GM21529 (cell line): Measurements from ENCODE around the gene CYLD.

Experiments used
- ATAC-seq: cut with Tn5 transposase; IDR thresholded peaks from one replicate; pipeline ENCODE4 v1.9.1; 2021; ENCODE audit not compliant: unreplicated experiment

CYLD gene

DNA sequence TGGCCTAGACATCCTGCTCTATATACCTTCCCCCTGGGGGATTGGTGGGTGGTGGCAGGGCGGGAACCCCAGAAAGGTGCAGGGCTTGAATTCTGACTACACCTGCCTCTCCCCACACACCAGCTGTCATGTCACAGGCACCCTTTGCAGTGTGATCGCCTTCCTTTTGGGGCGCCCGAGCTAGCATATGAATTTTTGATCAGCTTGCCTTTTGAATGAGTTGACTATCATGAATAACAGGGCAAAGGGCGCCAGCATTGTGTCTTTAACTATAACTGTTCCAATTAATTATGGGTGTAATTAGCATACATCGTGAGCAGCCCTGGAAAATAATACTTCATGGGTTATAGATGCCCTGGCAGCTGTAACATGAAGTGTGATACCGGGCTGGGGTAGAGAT lies 72.7 kb downstream of the CYLD start:
- ATAC-seq: no peak

DNA sequence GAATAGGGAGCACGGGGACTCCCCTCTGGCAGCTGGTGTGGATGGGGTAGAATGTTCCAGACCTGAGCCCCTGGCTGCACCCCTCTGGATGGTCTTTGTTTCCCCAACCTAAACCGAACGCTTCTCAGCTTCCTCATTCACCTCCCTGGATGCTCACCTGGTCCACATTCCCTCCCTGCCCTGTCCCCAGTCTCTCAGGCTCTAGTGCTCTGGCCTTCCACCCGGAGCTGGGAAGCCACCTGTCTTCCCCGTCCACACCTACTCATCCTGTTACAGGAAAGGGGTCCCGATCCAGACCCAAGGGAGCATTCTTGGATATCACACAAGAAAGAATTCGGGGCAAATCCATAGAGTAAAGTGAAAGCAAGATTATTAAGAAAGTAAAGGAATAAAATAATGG lies 73.5 kb downstream of the CYLD start:
- ATAC-seq: no peak

DNA sequence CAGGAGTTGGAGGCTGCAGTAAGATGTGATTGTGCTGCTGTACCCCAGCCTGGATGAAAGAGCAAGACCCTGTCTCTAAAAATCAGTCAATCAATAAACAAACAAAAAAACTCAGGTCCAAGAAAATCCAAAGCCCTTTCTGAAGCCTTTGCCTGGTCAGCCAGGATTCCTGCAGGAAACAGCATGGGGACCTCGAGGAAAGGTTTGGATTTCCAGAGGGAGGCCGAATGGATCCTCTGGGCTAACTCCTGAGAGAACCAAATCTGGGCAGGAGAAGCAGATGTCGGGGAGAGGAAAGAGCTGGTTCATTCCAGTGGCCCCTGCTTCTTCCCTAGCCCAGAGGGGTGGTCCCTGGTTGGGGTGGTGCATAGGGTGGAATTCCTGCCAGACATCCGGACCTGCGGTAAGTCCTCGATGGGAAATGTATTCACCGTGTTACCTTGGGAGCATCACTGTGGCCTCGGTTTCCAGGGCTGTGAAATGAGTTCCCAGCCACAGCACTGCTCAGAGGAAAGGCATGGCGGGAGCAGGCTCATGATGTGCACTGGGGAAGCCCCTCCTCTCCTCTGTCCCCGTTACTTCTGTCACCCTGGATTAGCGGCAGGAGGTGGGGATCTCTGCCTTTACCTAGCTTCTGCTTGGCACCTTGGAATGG lies 75.1 kb downstream of the CYLD start:
- no peak for ATAC-seq

DNA sequence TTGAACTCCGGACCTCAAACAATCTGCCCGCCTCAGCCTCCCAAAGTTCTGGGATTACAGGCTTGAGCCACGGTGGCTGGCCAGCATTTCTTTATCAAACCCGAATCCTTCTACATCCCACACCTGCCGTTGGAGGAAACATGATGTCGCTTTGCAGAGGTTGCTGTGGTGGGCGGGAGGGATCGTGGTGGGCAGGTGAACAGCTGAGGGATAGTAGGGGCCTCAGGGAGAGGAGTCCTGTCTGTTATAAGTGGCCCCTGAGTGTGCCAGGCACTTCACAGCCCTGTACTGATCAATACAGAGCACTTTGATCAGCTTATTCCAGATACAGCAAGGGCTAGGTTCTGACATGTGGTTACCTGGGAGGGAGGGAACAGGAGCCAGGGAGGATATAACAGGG lies 76.5 kb downstream of the CYLD start:
- ATAC-seq: no peak

- ATAC-seq: no peak
These were observed 77.8 kb downstream of the CYLD start for GRCh38 chr16:50819706-50820105.

DNA sequence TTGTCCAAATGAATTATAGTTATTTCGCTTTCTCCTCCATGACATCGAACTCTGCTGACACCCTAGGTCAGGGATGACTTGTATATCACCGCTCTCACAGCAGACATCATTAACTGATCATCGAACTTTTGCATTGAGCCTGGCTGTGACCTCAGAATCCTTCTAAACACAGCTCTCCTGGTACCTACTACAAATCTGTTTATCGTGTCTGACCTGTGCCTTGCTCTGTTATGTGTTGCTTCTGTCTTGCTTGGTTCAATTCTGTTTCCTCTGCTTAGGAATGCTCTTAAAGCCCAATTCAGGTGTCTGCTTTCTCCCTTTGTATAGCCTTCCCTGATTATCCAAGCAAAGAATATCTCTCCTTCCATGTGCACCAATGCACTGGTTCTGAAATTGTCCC lies 78.3 kb downstream of the CYLD start:
- ATAC-seq: no peak

DNA sequence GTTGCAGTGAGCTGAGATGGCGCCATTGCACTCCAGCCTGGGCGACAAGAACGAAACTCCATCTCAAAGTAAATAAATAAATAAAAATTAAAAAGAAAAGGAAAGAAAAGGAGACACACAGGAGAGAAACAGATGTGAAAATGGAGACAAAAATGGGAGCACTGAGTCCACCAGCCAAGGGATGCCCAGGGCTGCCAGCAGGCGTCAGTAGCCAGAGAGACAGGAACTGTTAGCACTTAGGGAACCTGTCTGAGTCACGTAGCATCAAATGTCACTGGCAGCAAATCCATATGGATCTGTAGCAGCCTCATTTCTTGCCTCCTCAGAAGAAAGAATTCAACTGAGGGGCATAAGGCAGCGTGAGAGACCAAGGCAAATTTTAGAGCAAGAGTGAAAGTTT lies 79.7 kb downstream of the CYLD start:
- no peak for ATAC-seq

DNA sequence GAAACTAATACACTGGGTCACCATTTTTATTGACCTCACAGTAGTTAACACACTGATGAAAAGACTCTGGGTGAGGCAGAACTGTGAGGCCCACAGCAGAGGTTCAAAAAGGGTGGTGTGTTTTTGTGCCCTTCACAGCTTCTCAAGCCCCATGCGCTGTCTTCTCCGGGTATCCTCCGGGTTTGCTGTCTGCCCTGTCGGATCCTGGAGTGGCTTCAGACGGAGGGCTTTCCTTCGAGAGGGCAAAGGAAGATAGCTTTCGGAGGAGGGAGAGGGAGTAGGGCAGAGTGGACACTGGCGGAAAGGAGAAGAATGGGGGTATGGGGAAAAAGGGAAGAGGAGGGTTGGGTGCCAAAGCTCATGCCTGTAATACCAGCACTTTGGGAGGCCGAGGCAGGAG lies 80.8 kb downstream of the CYLD start:
- ATAC-seq: no peak

GRCh38 chr16:50826797-50827316 lies 85.0 kb downstream of the CYLD start:
- no peak for ATAC-seq

GRCh38 chr16:50828164-50828702 lies 86.3 kb downstream of the CYLD start:
- ATAC-seq: no peak

DNA sequence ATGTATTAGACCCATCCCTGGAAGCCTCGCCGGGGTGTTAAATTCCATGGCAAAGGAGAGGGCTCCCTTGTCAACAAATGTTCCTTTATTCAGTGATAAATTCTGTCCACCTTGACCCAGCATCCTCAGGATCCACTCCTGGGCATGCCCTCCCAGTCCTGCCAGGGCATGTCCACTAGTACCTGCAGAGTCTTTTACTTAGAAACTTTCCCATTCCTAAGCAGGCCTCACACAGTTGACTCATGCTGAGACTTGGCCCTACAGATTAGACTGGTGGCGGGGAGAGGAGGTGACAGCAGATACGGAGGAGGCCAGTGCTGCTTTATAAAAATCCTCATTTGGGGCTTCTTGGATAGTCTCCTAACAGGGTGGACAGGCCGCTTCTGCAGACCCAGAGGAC lies 88.8 kb downstream of the CYLD start:
- ATAC-seq: no peak

GRCh38 chr16:50831751-50832150 lies 89.9 kb downstream of the CYLD start:
- no peak for ATAC-seq

GRCh38 chr16:50833929-50834328 lies 92.0 kb downstream of the CYLD start:
- ATAC-seq: no peak

DNA sequence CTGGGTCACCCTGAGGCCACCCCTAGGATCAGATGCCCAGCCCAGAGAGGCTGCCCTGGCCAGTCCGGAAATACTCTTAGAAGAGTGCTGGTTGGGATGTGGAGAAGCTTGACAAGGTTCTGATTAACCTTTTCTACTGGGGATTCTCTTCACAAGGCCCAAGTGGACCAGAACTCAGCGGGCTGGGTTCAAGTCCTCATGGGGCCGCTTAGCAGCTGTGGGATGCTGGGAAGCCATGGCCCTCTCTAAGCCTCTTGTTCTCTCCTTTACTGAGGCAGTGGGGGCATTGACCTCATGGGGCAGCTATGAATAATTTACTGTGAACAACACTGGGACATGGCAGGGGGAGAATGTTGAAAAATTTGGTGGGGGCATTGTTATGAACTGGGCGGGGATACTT lies 92.8 kb downstream of the CYLD start:
- ATAC-seq: no peak

DNA sequence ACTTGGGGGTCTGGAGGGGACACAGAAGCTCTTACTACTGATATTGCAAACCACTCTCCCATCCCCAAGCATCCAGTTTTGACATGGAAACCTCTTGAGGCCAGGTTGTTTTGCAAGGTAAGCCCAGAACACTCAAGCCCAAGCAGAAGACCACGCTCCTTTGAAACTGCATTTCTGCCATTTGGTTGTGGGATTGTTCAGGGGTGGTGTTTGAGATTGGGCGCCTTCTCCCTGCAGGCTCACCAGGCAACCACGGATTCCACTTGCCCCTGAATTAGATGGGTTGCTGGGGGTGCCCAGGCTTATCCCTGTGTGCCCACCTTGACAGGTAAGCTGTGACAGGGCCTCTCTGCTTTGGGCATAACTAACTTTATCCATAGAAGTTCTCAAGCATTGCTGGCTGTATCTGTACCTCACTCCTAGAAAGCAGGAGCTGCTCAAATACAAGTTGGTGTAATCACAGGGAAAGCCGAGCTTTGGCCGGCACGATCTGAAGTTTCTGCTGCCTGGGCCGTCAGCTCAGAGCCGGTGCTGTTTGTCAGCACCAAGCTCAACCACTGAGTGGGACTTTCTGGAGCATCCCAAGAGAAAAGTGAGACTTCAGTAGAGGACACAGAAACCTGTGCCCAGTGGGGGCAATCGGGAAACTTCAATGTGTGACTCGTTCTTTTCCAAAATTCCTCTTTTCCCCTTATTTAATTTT lies 93.6 kb downstream of the CYLD start:
- ATAC-seq: no peak

DNA sequence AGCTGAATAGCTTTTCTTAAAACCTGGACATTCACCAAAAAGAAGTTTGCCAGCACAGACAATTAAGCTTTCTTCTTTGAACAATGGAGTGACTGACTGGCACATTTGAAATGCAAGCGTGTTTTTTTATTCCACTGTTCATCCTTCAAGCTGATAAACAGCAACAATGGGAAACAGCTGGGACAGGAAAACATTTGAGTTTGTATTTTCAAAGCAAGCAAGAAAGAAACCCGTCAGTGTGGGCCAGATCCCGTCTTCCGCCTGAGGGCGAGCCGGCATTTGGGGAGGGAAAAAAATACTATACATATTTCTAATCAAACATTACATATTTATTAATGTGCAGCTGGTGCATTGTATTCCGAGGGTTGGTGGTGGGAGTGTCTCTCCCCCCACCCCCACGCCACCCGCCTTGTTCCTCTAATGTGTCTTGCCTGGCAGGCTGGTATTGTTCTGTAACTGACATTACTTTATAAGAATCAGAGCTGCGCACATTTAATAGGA lies 94.3 kb downstream of the CYLD start:
- ATAC-seq: no peak

DNA sequence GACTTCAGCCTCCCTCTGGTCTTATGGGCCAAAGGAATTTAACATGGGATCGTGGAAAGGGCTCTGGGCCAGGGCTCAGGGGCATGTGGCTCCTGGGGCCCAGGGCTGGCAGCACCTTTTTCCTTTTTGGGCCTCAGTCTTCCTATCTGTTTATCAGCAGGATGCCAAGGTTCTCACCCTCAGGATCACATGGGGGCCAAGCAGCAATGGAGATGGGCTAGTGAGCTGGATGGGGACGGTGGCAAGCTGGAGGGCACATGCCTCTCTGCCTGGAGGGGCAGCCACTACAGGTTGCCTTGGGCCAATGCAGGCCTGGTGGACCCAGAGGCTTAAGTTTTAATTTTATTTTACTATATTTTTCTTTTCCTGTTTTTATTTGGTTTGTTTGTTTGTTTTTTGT lies 95.4 kb downstream of the CYLD start:
- no peak for ATAC-seq

DNA sequence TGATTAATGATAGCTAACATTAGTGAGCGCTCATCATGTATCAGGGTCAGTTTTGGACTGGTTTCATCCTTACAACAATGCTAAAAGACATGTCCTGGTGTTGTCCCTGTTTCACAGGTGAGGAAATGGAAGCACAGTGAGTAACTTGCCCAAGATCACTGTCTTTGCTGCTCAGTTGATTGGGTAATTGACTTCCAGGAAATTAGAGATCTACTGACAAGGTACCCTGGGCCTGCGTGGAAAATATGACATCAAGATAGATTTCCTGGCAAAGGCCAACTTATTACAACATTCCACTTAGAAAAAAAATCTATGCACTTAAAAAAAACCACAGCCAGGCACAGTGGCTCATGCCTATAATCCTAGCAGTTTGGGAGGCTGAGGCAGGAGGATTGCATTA lies 96.3 kb downstream of the CYLD start:
- ATAC-seq: no peak

DNA sequence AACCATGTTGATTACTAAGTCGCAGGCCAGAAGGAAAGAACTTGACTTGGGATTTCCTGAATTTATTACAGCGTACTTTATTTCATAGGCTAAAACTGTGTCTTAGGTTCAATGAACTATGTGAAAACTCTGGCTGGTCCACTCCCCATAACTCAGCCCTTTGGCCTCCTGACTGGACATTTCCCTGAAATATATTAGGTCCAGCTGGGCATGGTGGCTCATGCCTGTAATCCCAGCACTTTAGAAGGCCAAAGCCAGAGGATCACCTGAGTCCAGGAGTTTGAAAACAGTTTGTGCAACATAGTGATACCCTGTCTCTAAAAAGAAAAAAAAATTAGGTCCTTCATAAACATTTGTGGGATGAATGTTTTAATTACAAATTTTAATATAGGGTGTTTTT lies 97.0 kb downstream of the CYLD start:
- no peak for ATAC-seq

DNA sequence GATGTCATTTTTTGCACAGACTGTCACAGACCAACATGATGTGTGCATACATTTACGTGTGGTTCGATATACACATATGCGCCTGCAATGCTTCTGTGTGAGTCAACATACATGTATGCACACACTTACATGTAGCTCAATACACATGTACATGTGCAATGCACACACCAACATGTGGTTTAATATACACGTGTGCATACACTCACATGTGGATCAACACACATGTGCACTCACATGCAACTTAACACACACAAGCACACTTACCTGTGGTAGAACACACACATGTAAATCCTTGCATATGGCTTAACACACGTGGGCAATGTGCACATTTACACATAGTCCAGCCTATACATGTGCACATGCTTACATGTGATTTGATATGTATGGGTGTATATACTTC lies 97.5 kb downstream of the CYLD start:
- no peak for ATAC-seq

DNA sequence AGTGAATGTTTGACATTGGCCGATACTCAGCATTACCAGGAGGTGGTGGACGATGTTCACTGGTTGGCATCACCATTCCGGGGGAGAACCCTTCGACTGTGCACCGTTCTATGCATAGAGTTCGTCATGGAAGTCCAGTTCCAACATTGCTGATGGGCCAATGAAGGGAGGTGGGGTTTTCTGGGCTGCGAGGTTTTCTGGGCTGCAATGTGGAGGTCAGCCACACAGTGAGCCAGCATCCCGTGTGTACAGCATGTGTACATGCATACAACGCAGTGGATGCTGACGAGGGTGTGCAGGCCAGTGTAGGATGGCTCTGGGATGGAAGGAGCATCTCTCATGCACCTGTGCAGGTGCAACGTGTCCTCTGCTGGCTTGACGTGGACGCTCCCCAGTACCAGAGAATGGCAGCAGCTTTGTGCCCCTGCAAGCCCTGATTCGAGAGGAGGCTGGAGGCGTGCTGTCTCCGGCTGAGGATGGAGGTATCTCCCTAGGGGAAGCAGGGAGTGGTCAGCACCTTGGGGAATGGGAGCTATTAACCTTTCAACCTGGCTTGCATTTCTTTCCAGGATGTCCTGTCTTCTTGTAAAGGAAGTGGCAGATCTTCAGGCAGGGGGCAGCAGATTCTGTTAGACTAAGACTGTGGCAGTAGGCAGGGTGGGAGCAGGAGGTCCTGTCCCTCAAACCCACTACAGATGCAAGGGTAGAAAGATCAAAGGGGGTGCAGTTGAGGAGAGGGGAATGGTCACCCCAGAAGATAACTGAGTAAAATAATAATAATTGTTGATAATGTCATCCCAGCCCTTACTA lies 98.2 kb downstream of the CYLD start:
- ATAC-seq: no peak
